Ascending aorta (tissue), 2 donors: ENCODE measurements around the gene KRT38. TPM values are rescaled to one million over a fixed set of nuclear protein-coding genes. Genes with fewer than 3 reads are reported as not detected.

Source experiments
- DNase-seq, 2 donors: peaks; one replicate each; pipeline ENCODE4 v3.0.0-alpha.2; 2019; ENCODE audit warnings: low spot score in 2 of 2
- H3K27ac ChIP-seq, 2 donors: fragments of 200-600 bp; sonication (generic); one replicate each; pipeline ENCODE4 v1.5.1; 2016 to 2017; ENCODE audit warnings: mild to moderate bottlenecking in 1 of 2
- H3K27me3 ChIP-seq: fragments of 200-600 bp; sonication (generic); one replicate; pipeline ENCODE4 v1.5.1; 2017
- H3K36me3 ChIP-seq, 2 donors: fragments of 200-600 bp; sonication (generic); one replicate each; pipeline ENCODE4 v1.5.1; 2016
- H3K4me1 ChIP-seq, 2 donors: fragments of 200-600 bp; sonication (generic); one replicate each; pipeline ENCODE4 v1.5.1; 2016 to 2017; ENCODE audit warnings: mild to moderate bottlenecking in 1 of 2
- H3K4me3 ChIP-seq, 2 donors: fragments of 200-600 bp; sonication (generic); one replicate each; pipeline ENCODE4 v1.5.1; 2016 to 2017; ENCODE audit warnings: mild to moderate bottlenecking in 1 of 2
- H3K9me3 ChIP-seq, 2 donors: fragments of 200-600 bp; sonication (generic); one replicate each; pipeline ENCODE4 v1.5.1; 2016
- CTCF ChIP-seq, 3 experiments: fragments of 200-600 bp in 2 of 3; fragments of 450-650 bp in 1 of 3; sonication (generic) in 2 of 3; IDR thresholded peaks; one replicate each; pipeline ENCODE4 v1.5.1; 2016 to 2019; ENCODE audit warnings: antibody characterized with exemption in 3 of 3, mild to moderate bottlenecking in 1 of 3, moderate library complexity in 1 of 3
- intact Hi-C: fragments of 100-400 bp; cut with DNase I; formaldehyde crosslinking; loops from one replicate; pipeline ENCODE4 v1.15.1; 2023
- total RNA-seq: library from RNA; depleted of rRNA; stranded (reverse); fragments of >200 nt; gene quantifications from one replicate; pipeline ENCODE4 v1.1.0, GENCODE V29; 2016

Gene KRT38
- total RNA-seq, 1 donor from 2014 or later = not detected

- DNase-seq = no peak
- H3K27me3 ChIP-seq = no peaks in the 10 kb centered on the region
- no peak for TF ChIP-seq CTCF (IDR thresholded peaks at IDR 0.05)
- no peak overlapping the region for H3K4me3 ChIP-seq
- peaks cover 0 to 9% of the 10 kb centered on the region in 2 donors for H3K4me1 ChIP-seq
- intact Hi-C loops = no loop called here
- H3K27ac ChIP-seq = no peak overlapping the region
- no peaks in the 10 kb centered on the region for H3K36me3 ChIP-seq
- H3K9me3 ChIP-seq = no peaks in the 10 kb centered on the region
Observed at GRCh38 chr17:41420134-41420533, 20.6 kb downstream of the KRT38 start.

- no peak for DNase-seq
- intact Hi-C loops = no loop called here
- Histone ChIP-seq H3K9me3 (no peaks in the 10 kb centered on the region), H3K27ac (no peak overlapping the region), H3K4me1 (peaks cover 0 to 9% of the 10 kb centered on the region in 2 donors), H3K27me3 (no peaks in the 10 kb centered on the region), H3K4me3 (no peak overlapping the region), H3K36me3 (no peaks in the 10 kb centered on the region)
- no peak for TF ChIP-seq CTCF (IDR thresholded peaks at IDR 0.05)
Observed at GRCh38 chr17:41419716-41420115, 21.1 kb downstream of the KRT38 start.

- no peaks in the 10 kb centered on the region for H3K36me3 ChIP-seq
- H3K27ac ChIP-seq = no peak overlapping the region
- H3K27me3 ChIP-seq = no peaks in the 10 kb centered on the region
- H3K4me3 ChIP-seq = no peak overlapping the region
- DNase-seq = no peak
- intact Hi-C loops = no loop called here
- TF ChIP-seq CTCF (IDR thresholded peaks at IDR 0.05) = no peak
- no peaks in the 10 kb centered on the region for H3K9me3 ChIP-seq
- H3K4me1 ChIP-seq = peaks cover 0 to 9% of the 10 kb centered on the region in 2 donors
Observed at GRCh38 chr17:41418116-41418860, 22.5 kb downstream of the KRT38 start.

GRCh38 chr17:41417576-41418015 is 23.2 kb downstream of the KRT38 start:
- TF ChIP-seq CTCF (IDR thresholded peaks at IDR 0.05) = no peak
- intact Hi-C loops = no loop called here

GRCh38 chr17:41417127-41417526 is 23.7 kb downstream of the KRT38 start:
- no peaks in the 10 kb centered on the region for H3K36me3 ChIP-seq
- DNase-seq = no peak
- H3K4me1 ChIP-seq = peaks cover 0 to 9% of the 10 kb centered on the region in 2 donors
- H3K27me3 ChIP-seq = no peaks in the 10 kb centered on the region
- H3K4me3 ChIP-seq = no peak overlapping the region
- TF ChIP-seq CTCF (IDR thresholded peaks at IDR 0.05) = no peak
- no peak overlapping the region for H3K27ac ChIP-seq
- intact Hi-C loops = no loop called here
- no peaks in the 10 kb centered on the region for H3K9me3 ChIP-seq

More at GRCh38 chr17:41417576-41418015, 23.2 kb downstream of the KRT38 start:
- no peaks in the 10 kb centered on the region for H3K9me3 ChIP-seq
- no peak for DNase-seq
- no peaks in the 10 kb centered on the region for H3K27me3 ChIP-seq
- H3K36me3 ChIP-seq = no peaks in the 10 kb centered on the region
- H3K4me1 ChIP-seq = peaks cover 0 to 9% of the 10 kb centered on the region in 2 donors
- H3K27ac ChIP-seq = no peak overlapping the region
- H3K4me3 ChIP-seq = no peak overlapping the region
